Subcutaneous adipose tissue (tissue), 4 donors: Measurements from ENCODE around the gene PHF12. TPM values are rescaled to one million over a fixed set of nuclear protein-coding genes. Genes with fewer than 3 reads are reported as not detected.

ENCODE experiments used
- CTCF ChIP-seq: fragments of 450-650 bp; IDR thresholded peaks from one replicate; pipeline ENCODE4 v1.5.1; 2016; ENCODE audit warnings: low read depth, mild to moderate bottlenecking, control low read depth, antibody characterized with exemption, moderate library complexity
- total RNA-seq, 4 donors: library from RNA; depleted of rRNA; stranded (reverse); fragments of >200 nt; gene quantifications; one replicate each; pipeline ENCODE4 v1.1.0, GENCODE V29; 2016

The PHF12 gene
- total RNA-seq, 4 donors from 2014 or later: 22.0 to 38.1 (median 25.2) TPM

GRCh38 chr17:28928061-28928460 lies 23.3 kb downstream of the PHF12 start:
- no peak for TF ChIP-seq CTCF

GRCh38 chr17:28926786-28927185 lies 24.5 kb downstream of the PHF12 start:
- TF ChIP-seq CTCF: no peak

- no peak for TF ChIP-seq CTCF
These were observed 25.0 kb downstream of the PHF12 start for GRCh38 chr17:28926366-28926765.

GRCh38 chr17:28925912-28926365 lies 25.4 kb downstream of the PHF12 start:
- no peak for TF ChIP-seq CTCF

GRCh38 chr17:28920201-28920600 lies 31.1 kb downstream of the PHF12 start:
- TF ChIP-seq CTCF: no peak

- no peak for TF ChIP-seq CTCF
These were observed 33.0 kb downstream of the PHF12 start for GRCh38 chr17:28918295-28918694.

GRCh38 chr17:28917465-28917864 lies 33.9 kb downstream of the PHF12 start:
- TF ChIP-seq CTCF: no peak
